ENCODE data around the gene TIMP4. TPM values are rescaled to one million over a fixed set of nuclear protein-coding genes. Genes with fewer than 3 reads are reported as not detected.

Gene TIMP4
- polyA plus RNA-seq, 2 of the 4 experiments (the other 2 are of a cell fraction) = 15.7 to 16.0 TPM

DNA sequence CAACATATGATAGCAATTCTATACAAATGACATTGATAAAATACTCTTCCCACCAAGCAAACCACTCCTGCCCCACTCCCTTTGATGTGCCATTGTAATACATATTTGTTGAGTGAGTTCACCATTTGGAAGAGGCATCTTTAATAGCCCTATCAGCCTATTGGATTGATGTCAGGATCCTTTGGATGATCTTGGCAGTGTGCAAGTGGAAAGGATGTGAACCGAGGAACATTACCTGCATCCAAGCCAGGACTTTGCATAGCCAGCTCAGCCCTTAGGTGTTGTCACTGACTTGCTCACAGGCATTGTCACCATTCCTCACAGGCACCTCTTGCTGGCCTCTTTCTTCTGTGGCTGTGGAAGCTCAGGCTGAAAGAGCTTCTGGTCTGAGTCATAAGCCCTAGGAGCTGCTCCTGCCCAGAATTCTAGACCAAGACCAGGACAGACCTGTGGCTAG is 16.5 kb upstream of the TIMP4 start:
- ChIA-PET POLR2A (interaction anchor here (1.0 to 1.7 kb wide), 2 partner anchors 17 to 19 kb away, joined by 3 to 5 read pairs; partner anchors contain the start of gene TIMP4), CTCF (interaction anchor here (0.6 to 32.2 kb wide), 27 partner anchors 8 to 379 kb away, joined by 3 to 976 read pairs (median 4); partner anchors contain the start of genes TIMP4 and TSEN2)
- FAIRE-seq (no peak), DNase-seq (ENCODE audit: low read depth in 1 of 2, low spot score in 1 of 2) (no peak), ATAC-seq (no peak)
- no peak overlapping the region for H3K4me2 ChIP-seq
- WGBS (ENCODE audit: missing lambda C conversion rate) = 6% methylated on average over 1 of the region's 1 CpG
- TF ChIP-seq KDM5A (IDR thresholded peaks at IDR 0.05) = no peak
- no peak for TF ChIP-seq CEBPB (IDR thresholded peaks at IDR 0.05)
- TF ChIP-seq EHF (CRISPR knock-in tag; IDR thresholded peaks at IDR 0.05) = no peak
- no peak for TF ChIP-seq KDM1A (IDR thresholded peaks at IDR 0.05; ENCODE audit: low read depth)
- TF ChIP-seq, protein P1, sequence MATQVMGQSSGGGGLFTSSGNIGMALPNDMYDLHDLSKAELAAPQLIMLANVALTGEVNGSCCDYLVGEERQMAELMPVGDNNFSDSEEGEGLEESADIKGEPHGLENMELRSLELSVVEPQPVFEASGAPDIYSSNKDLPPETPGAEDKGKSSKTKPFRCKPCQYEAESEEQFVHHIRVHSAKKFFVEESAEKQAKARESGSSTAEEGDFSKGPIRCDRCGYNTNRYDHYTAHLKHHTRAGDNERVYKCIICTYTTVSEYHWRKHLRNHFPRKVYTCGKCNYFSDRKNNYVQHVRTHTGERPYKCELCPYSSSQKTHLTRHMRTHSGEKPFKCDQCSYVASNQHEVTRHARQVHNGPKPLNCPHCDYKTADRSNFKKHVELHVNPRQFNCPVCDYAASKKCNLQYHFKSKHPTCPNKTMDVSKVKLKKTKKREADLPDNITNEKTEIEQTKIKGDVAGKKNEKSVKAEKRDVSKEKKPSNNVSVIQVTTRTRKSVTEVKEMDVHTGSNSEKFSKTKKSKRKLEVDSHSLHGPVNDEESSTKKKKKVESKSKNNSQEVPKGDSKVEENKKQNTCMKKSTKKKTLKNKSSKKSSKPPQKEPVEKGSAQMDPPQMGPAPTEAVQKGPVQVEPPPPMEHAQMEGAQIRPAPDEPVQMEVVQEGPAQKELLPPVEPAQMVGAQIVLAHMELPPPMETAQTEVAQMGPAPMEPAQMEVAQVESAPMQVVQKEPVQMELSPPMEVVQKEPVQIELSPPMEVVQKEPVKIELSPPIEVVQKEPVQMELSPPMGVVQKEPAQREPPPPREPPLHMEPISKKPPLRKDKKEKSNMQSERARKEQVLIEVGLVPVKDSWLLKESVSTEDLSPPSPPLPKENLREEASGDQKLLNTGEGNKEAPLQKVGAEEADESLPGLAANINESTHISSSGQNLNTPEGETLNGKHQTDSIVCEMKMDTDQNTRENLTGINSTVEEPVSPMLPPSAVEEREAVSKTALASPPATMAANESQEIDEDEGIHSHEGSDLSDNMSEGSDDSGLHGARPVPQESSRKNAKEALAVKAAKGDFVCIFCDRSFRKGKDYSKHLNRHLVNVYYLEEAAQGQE (IDR thresholded peaks at IDR 0.05) = no peak
- TF ChIP-seq FOSL2 (IDR thresholded peaks at IDR 0.05) = no peak
- TF ChIP-seq FOSL2 (CRISPR knock-in tag; IDR thresholded peaks at IDR 0.05) = no peak
- no peak for TF ChIP-seq NR3C1 (IDR thresholded peaks at IDR 0.05)
- TF ChIP-seq, protein P2, sequence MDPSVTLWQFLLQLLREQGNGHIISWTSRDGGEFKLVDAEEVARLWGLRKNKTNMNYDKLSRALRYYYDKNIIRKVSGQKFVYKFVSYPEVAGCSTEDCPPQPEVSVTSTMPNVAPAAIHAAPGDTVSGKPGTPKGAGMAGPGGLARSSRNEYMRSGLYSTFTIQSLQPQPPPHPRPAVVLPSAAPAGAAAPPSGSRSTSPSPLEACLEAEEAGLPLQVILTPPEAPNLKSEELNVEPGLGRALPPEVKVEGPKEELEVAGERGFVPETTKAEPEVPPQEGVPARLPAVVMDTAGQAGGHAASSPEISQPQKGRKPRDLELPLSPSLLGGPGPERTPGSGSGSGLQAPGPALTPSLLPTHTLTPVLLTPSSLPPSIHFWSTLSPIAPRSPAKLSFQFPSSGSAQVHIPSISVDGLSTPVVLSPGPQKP (IDR thresholded peaks at IDR 0.05; ENCODE audit: low read depth, low read length) = no peak
- TF ChIP-seq PHF8 (IDR thresholded peaks at IDR 0.05; ENCODE audit: borderline replicate concordance, low read depth) = no peak
- TF ChIP-seq, protein P3, sequence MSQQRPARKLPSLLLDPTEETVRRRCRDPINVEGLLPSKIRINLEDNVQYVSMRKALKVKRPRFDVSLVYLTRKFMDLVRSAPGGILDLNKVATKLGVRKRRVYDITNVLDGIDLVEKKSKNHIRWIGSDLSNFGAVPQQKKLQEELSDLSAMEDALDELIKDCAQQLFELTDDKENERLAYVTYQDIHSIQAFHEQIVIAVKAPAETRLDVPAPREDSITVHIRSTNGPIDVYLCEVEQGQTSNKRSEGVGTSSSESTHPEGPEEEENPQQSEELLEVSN (IDR thresholded peaks at IDR 0.05; ENCODE audit: borderline replicate concordance, low read depth) = no peak
- TF ChIP-seq, protein P4, sequence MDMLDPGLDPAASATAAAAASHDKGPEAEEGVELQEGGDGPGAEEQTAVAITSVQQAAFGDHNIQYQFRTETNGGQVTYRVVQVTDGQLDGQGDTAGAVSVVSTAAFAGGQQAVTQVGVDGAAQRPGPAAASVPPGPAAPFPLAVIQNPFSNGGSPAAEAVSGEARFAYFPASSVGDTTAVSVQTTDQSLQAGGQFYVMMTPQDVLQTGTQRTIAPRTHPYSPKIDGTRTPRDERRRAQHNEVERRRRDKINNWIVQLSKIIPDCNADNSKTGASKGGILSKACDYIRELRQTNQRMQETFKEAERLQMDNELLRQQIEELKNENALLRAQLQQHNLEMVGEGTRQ (IDR thresholded peaks at IDR 0.05) = no peak
- peaks cover 12% of the 10 kb centered on the region for H3K4me1 ChIP-seq
- no peak overlapping the region for H3K4me3 ChIP-seq
- peak overlapping the region in 1 of 2 experiments; percentile 6; a peak in 1 of 6 replicates for H3K27ac ChIP-seq
- H3K9me3 ChIP-seq = peaks cover 18% of the 10 kb centered on the region

DNA sequence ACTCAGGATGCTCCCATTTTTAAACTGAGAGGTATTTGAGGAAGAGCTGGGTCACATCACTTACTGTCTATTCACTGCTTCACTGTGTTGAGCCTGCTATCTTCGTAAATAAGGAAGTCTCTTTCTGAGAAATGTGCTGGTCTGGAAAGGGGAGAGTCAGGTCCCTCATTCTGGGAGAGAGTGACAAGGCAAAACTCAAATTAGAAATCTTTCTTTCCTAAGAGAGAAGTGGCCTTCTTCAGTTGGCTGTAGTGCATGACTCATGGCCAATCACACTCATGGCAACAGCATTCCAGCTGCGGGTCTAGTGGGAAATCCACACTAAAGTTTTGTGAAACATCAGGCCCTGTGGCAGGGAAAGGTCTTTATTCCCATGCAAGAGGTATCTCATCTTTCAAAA is 11.5 kb upstream of the TIMP4 start:
- TF ChIP-seq CHD2 (IDR thresholded peaks at IDR 0.05; ENCODE audit: low read length, partially characterized antibody) = no peak
- TF ChIP-seq ZFP36 (IDR thresholded peaks at IDR 0.05; ENCODE audit: borderline replicate concordance, partially characterized antibody) = no peak
- no peak for TF ChIP-seq ZSCAN20 (CRISPR knock-in tag; IDR thresholded peaks at IDR 0.05)
- TF ChIP-seq FOXS1 (CRISPR knock-in tag; IDR thresholded peaks at IDR 0.05) = no peak
- no peak for TF ChIP-seq TFCP2L1 (CRISPR knock-in tag; IDR thresholded peaks at IDR 0.05)
- TF ChIP-seq BHLHE40 (IDR thresholded peaks at IDR 0.05; ENCODE audit: low read depth, low read length) = no peak
- no peak for TF ChIP-seq SMC3 (IDR thresholded peaks at IDR 0.05)
- no peak for TF ChIP-seq HOXB5 (CRISPR knock-in tag; IDR thresholded peaks at IDR 0.05)
- TF ChIP-seq RAD21 (conservative IDR thresholded peaks at IDR 0.05 in 1 of 2, IDR thresholded peaks at IDR 0.05 in 1 of 2) = no peak
- TF ChIP-seq, protein P5, sequence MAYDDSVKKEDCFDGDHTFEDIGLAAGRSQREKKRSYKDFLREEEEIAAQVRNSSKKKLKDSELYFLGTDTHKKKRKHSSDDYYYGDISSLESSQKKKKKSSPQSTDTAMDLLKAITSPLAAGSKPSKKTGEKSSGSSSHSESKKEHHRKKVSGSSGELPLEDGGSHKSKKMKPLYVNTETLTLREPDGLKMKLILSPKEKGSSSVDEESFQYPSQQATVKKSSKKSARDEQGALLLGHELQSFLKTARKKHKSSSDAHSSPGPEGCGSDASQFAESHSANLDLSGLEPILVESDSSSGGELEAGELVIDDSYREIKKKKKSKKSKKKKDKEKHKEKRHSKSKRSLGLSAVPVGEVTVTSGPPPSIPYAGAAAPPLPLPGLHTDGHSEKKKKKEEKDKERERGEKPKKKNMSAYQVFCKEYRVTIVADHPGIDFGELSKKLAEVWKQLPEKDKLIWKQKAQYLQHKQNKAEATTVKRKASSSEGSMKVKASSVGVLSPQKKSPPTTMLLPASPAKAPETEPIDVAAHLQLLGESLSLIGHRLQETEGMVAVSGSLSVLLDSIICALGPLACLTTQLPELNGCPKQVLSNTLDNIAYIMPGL (CRISPR knock-in tag; IDR thresholded peaks at IDR 0.05; ENCODE audit: borderline replicate concordance) = no peak
- no peak for TF ChIP-seq SREBF2 (IDR thresholded peaks at IDR 0.05)
- TF ChIP-seq PHF8 (IDR thresholded peaks at IDR 0.05; ENCODE audit: borderline replicate concordance, low read depth) = no peak
- no peak for TF ChIP-seq KDM1A (IDR thresholded peaks at IDR 0.05; ENCODE audit: low read depth)
- TF ChIP-seq, protein P1 (IDR thresholded peaks at IDR 0.05) = no peak
- no peak for TF ChIP-seq RNF2 (IDR thresholded peaks at IDR 0.05; ENCODE audit: borderline replicate concordance, low read depth)
- TF ChIP-seq CBX2 (IDR thresholded peaks at IDR 0.05; ENCODE audit: borderline replicate concordance, low read depth) = no peak
- H3K27ac ChIP-seq = no peak overlapping the region
- H3K4me1 ChIP-seq = no peaks in the 10 kb centered on the region
- DNase-seq (ENCODE audit: low read depth in 1 of 2, low spot score in 1 of 2) (no peak), ATAC-seq (no peak), FAIRE-seq (no peak)
- WGBS (ENCODE audit: missing lambda C conversion rate) = 52% methylated on average over 2 of the region's 2 CpGs
- ChIA-PET POLR2A (no interaction called here), CTCF (interaction anchor here (2.3 to 32.2 kb wide), 2 partner anchors 23 to 309 kb away, joined by 6 to 976 read pairs; partner anchors contain the start of gene TIMP4)
- no peak overlapping the region for H3K4me3 ChIP-seq
- peaks cover 18% of the 10 kb centered on the region for H3K9me3 ChIP-seq
- no peak overlapping the region for H3K4me2 ChIP-seq

Data from A549 (cell line).